GM19467 (cell line): ENCODE results near the gene OLFML2B.
"Not testable (repeated sequence)": the region's sequence is repeated elsewhere in the genome, so short reads cannot be mapped to it uniquely, and the experiment has no call there.

Source experiments
- ATAC-seq: cut with Tn5 transposase; IDR thresholded peaks from one replicate; pipeline ENCODE4 v1.9.1; 2021; ENCODE audit warnings: mild to moderate bottlenecking, moderate library complexity; ENCODE audit not compliant: unreplicated experiment

The OLFML2B gene

GRCh38 chr1:162023547-162024501 lies at the start of gene OLFML2B:
Gene OLFML2B, minus strand, starts transcription at chr1:162023869. Its CDS starts 439 bp downstream, at chr1:162023430.
- no peak for ATAC-seq

- no peak for ATAC-seq
These were observed 49.1 kb upstream of the OLFML2B start for GRCh38 chr1:162072740-162073139.

- no peak for ATAC-seq
These were observed 47.2 kb upstream of the OLFML2B start for GRCh38 chr1:162070825-162071224.

- ATAC-seq = no peak
These were observed 46.6 kb upstream of the OLFML2B start for GRCh38 chr1:162070094-162070748.

GRCh38 chr1:162069334-162070093 lies 45.8 kb upstream of the OLFML2B start, which contains the start of gene NOS1AP:
Gene NOS1AP, plus strand, starts transcription at chr1:162069691. Its CDS starts 487 bp downstream, at chr1:162070178.
- ATAC-seq = peak; percentile 99

GRCh38 chr1:162068301-162068700 lies 44.6 kb upstream of the OLFML2B start:
- ATAC-seq = no peak

GRCh38 chr1:162067466-162067865 lies 43.8 kb upstream of the OLFML2B start:
- ATAC-seq = no peak

GRCh38 chr1:162066836-162067235 lies 43.2 kb upstream of the OLFML2B start:
- ATAC-seq = not testable (repeated sequence)

- ATAC-seq = no peak
These were observed 41.3 kb upstream of the OLFML2B start for GRCh38 chr1:162065016-162065415.

GRCh38 chr1:162062542-162063015 lies 38.9 kb upstream of the OLFML2B start:
- ATAC-seq = no peak

- no peak for ATAC-seq
These were observed 36.6 kb upstream of the OLFML2B start for GRCh38 chr1:162060314-162060713.

- ATAC-seq = no peak
These were observed 36.1 kb upstream of the OLFML2B start for GRCh38 chr1:162059721-162060120.

GRCh38 chr1:162056579-162056978 lies 32.9 kb upstream of the OLFML2B start:
- no peak for ATAC-seq

- ATAC-seq = no peak
These were observed 32.4 kb upstream of the OLFML2B start for GRCh38 chr1:162056043-162056442.

- no peak for ATAC-seq
These were observed 31.4 kb upstream of the OLFML2B start for GRCh38 chr1:162055062-162055461.

- ATAC-seq = not testable (repeated sequence)
These were observed 30.3 kb upstream of the OLFML2B start for GRCh38 chr1:162053949-162054348.

GRCh38 chr1:162046921-162047320 lies 23.3 kb upstream of the OLFML2B start:
- ATAC-seq = no peak

GRCh38 chr1:162042361-162042760 lies 18.7 kb upstream of the OLFML2B start:
- no peak for ATAC-seq

GRCh38 chr1:162040657-162041056 lies 17.0 kb upstream of the OLFML2B start:
- no peak for ATAC-seq

- no peak for ATAC-seq
These were observed 16.3 kb upstream of the OLFML2B start for GRCh38 chr1:162040001-162040400.

GRCh38 chr1:162038624-162039023 lies 15.0 kb upstream of the OLFML2B start:
- no peak for ATAC-seq
